Osteocyte (in vitro differentiated cells): Measurements from ENCODE around the gene NTHL1. TPM values are rescaled to one million over a fixed set of nuclear protein-coding genes. Genes with fewer than 3 reads are reported as not detected.

Source experiments
- DNase-seq: peaks from one replicate; pipeline ENCODE4 v3.0.0; 2021; ENCODE audit warnings: mixed read lengths; ENCODE audit not compliant: unreplicated experiment; ENCODE audit errors: extremely low spot score
- H3K27ac Mint-ChIP-seq: one replicate; pipeline ENCODE4 v1.8.0; 2021; ENCODE audit warnings: mild to moderate bottlenecking, mixed read lengths; ENCODE audit not compliant: unreplicated experiment
- H3K27me3 Mint-ChIP-seq: one replicate; pipeline ENCODE4 v1.8.0; 2021; ENCODE audit warnings: mixed read lengths; ENCODE audit not compliant: unreplicated experiment
- H3K36me3 Mint-ChIP-seq: one replicate; pipeline ENCODE4 v1.8.0; 2021; ENCODE audit warnings: mixed read lengths; ENCODE audit not compliant: unreplicated experiment
- H3K4me1 Mint-ChIP-seq: one replicate; pipeline ENCODE4 v1.8.0; 2021; ENCODE audit warnings: mixed read lengths; ENCODE audit not compliant: unreplicated experiment
- H3K4me3 Mint-ChIP-seq: one replicate; pipeline ENCODE4 v1.8.0; 2021; ENCODE audit warnings: mild to moderate bottlenecking, moderate library complexity, mixed read lengths; ENCODE audit not compliant: unreplicated experiment
- H3K9me3 Mint-ChIP-seq: one replicate; pipeline ENCODE4 v1.8.0; 2021; ENCODE audit warnings: mixed read lengths; ENCODE audit not compliant: unreplicated experiment
- total RNA-seq: library from RNA; stranded (reverse); gene quantifications from 2 replicates; pipeline ENCODE4 v1.2.1, GENCODE V29; 2021
- TF ChIP-seq, protein P1 (sequence below): fragments of 200-600 bp; sonication (generic); IDR thresholded peaks from 2 replicates; pipeline ENCODE4 v1.5.0; 2021; ENCODE audit warnings: antibody characterized with exemption, mild to moderate bottlenecking, moderate library complexity

Gene NTHL1
- total RNA-seq, 1 donor from 2014 or later = 22.2 TPM

DNA sequence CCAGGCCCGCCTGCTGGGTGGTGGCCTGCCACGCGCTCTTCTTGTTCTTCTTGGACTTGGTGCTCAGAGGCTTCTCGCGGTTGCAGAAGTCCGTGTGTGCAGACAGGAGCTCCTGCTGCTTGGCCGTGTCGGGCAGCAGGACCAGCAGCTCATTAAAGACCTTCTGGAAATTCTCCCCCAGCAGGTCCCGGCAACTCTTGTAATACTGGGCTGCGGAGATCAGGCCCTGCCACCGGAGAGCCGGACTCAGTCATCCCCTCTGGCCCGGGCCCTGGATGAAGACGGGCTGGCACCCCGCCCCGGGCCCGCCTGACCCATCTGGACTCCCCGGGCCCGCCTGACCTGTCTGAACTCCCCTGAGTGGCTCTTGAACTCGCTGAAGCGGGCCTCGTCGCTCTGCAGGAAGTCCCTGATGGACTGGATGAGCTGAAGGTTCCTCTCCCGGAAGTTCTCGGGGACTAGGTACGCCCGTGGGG, 49.2 kb downstream of the NTHL1 start:
- DNase-seq = no peak
- TF ChIP-seq, protein P1, sequence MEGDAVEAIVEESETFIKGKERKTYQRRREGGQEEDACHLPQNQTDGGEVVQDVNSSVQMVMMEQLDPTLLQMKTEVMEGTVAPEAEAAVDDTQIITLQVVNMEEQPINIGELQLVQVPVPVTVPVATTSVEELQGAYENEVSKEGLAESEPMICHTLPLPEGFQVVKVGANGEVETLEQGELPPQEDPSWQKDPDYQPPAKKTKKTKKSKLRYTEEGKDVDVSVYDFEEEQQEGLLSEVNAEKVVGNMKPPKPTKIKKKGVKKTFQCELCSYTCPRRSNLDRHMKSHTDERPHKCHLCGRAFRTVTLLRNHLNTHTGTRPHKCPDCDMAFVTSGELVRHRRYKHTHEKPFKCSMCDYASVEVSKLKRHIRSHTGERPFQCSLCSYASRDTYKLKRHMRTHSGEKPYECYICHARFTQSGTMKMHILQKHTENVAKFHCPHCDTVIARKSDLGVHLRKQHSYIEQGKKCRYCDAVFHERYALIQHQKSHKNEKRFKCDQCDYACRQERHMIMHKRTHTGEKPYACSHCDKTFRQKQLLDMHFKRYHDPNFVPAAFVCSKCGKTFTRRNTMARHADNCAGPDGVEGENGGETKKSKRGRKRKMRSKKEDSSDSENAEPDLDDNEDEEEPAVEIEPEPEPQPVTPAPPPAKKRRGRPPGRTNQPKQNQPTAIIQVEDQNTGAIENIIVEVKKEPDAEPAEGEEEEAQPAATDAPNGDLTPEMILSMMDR = no peak
- no peaks in the 10 kb centered on the region for H3K4me1 Mint-ChIP-seq
- H3K9me3 Mint-ChIP-seq = no peaks in the 10 kb centered on the region
- H3K4me3 Mint-ChIP-seq = no peak overlapping the region
- H3K27me3 Mint-ChIP-seq = no peaks in the 10 kb centered on the region
- H3K36me3 Mint-ChIP-seq = peaks cover 18% of the 10 kb centered on the region
- H3K27ac Mint-ChIP-seq = no peak overlapping the region

DNA sequence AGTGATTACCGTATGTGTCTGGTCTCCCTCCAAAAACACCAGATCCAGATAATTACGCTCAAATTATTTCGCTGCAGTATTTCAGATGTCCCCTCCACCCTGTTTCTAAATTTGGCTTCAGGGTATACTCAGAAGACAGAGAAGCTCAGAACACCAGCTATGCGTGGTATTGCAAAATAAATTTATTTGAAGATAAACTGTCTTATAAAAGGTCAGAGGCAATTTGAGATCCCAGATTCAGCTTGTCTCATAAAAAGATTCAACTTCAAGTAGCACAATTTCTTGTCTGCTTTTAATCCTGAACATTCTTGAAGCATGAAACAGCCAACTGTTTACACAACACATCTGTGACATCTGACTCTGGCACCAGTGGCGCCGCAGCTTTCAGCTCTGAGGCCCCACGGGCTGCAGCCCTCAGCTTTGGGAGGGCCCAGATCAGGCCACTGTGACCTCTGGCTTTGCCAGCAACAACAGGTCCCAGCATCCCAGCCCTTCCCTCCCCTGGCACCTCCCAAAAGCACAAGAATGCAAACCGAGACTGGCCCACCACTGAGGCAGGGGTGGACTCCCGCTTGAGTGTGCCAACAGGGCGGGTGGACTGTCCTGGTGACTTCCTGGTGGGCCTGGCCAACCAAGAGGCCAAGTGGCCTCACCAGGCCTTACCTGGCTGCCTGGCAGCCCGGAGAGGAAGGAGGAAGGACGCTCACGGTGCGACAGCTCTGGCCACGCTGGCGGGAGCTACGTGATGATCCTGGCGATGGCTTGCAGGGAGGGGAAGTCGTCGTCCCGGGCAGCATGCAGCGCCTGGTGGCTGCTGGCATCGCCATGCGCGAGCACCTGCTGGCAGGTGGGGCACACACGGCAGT, 49.9 kb downstream of the NTHL1 start:
- Mint-ChIP-seq H3K27me3 (no peaks in the 10 kb centered on the region), H3K36me3 (peaks cover 18% of the 10 kb centered on the region), H3K27ac (no peak overlapping the region), H3K4me3 (no peak overlapping the region), H3K4me1 (no peaks in the 10 kb centered on the region), H3K9me3 (no peaks in the 10 kb centered on the region)
- DNase-seq = no peak
- TF ChIP-seq, protein P1 = no peak

DNA sequence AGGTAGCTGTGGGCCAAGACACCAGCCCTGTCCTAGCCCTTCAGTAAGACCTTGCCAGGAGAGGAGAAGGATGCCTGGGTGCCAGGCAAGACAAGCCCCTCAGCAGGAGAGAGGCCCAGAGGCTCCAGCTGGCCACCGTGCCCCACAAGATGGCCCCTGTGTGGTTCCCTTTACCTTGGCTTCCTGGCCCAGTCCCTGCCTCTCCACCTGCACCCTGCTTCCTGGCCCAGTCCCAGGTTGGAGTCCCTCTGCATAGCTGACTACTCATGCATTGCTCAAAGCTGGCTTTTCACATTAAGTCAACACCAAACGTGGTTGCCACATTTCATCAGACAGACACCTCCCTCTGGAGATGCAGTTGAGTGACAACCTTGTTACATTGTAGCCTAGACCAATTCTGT, 53.9 kb downstream of the NTHL1 start:
- TF ChIP-seq, protein P1 = no peak
- no peak for DNase-seq
- no peaks in the 10 kb centered on the region for H3K9me3 Mint-ChIP-seq
- peaks cover 7% of the 10 kb centered on the region for H3K27me3 Mint-ChIP-seq
- H3K4me1 Mint-ChIP-seq = peaks cover 6% of the 10 kb centered on the region
- H3K36me3 Mint-ChIP-seq = peaks cover 9% of the 10 kb centered on the region
- no peak overlapping the region for H3K4me3 Mint-ChIP-seq
- H3K27ac Mint-ChIP-seq = no peak overlapping the region

DNA sequence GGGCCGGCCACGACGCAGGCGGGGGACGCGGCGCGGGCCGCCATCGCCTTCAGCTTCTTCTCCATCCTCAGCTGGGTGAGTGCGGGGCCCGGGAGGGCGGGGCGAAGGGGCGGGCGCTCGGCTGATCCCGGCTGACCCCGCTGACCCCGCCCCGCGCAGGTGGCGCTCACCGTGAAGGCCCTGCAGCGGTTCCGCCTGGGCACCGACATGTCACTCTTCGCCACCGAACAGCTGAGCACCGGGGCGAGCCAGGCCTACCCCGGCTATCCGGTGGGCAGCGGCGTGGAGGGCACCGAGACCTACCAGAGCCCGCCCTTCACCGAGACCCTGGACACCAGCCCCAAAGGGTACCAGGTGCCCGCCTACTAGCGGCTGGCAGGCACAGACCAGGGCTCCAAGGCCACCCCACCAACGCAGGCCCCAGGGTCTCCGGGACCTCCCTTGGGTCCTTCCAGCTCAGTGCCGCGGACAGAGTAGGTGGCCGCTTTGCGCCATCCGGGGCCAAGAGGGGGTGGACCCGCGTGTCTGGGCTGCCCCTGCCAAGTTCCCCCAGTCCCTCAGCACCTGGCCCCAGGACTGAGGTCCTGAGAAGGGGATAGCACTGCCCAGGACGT, 54.8 kb downstream of the NTHL1 start:
- peaks cover 6% of the 10 kb centered on the region for H3K36me3 Mint-ChIP-seq
- peaks cover 6% of the 10 kb centered on the region for H3K4me1 Mint-ChIP-seq
- DNase-seq = no peak
- H3K27ac Mint-ChIP-seq = no peak overlapping the region
- H3K27me3 Mint-ChIP-seq = peaks cover 10% of the 10 kb centered on the region
- TF ChIP-seq, protein P1 = no peak
- H3K9me3 Mint-ChIP-seq = no peaks in the 10 kb centered on the region
- no peak overlapping the region for H3K4me3 Mint-ChIP-seq
